ENCODE data around the gene RABEP2.

GRCh38 chr16:28943281-28943680 is 18.2 kb upstream of the RABEP2 start:
- no peak for TF ChIP-seq CTCF (conservative IDR thresholded peaks at IDR 0.05; ENCODE audit: low read length)
- TF ChIP-seq EZH2phosphoT487 (IDR thresholded peaks at IDR 0.05; ENCODE audit: borderline replicate concordance), result no peak
